ENCODE data around the gene PTGES.

DNA sequence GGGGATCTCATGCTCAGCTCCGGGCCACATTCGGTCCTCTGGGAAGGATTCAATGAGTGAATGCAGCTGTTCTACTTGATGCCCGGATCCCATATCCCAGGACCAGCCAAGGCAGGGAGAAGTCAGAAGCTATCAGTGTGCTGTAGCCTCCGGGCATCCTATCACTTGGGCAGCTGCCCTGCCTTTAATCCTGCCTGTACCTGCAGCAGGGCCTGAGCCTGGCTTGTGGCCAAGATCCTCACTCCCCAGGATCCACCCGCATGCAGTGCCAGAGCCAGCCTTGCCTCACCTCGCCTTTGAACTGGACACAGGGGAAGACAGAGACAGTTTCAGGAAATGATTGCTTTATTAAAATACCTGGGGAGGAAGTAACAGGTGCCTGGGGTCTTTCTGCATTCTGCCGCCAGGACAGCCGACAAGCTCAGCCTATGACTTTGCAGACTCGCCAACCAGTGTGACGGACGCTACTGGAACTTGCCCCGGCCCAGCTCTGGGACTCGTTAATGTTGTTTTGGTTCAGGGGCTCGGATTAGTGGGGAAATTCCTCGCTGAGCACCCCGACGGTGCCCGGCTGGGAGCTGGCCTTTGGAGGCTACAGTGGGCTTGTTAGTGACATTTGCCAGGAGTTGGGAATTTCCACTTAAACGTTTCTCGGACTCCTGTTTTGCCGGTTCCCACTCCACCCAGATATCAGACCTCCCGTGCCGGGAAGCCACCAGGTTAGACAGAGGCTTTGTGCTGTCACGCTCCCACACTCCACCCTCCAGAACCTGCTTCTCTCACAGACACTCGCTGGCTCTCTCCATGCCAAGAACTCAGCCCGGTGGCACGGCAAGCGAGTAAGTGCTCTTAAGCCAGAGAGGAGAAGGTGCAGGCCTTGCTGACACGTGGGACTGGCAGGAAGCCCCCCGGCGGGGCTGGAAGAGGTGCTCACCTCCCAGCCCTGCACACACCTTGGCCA lies 721 bp downstream of the PTGES start:
- TF ChIP-seq POLR2AphosphoS5 (IDR thresholded peaks at IDR 0.05; ENCODE audit: low read depth, low read length) = peak; percentile 45; the same call in 1 of the 2 replicates
- TF ChIP-seq JUND (IDR thresholded peaks at IDR 0.05) = no peak
- TF ChIP-seq CTCF (IDR thresholded peaks at IDR 0.05 in 2 of 3, conservative IDR thresholded peaks at IDR 0.05 in 1 of 3; ENCODE audit: borderline replicate concordance in 1 of 3, insufficient read depth in 1 of 3, low read depth in 2 of 3, low read length in 2 of 3) = 0 out of 6 replicates have a peak, but pooled peaks of 1 of the 3 experiments have one; percentile 10
- no peak for TF ChIP-seq SRF (IDR thresholded peaks at IDR 0.05; ENCODE audit: low read depth)
- no peak for TF ChIP-seq YY1 (IDR thresholded peaks at IDR 0.05; ENCODE audit: extremely low read depth, insufficient replicate concordance, low read depth, low read length)
- peak; percentile 62 for TF ChIP-seq TCF7L2 (IDR thresholded peaks at IDR 0.05; ENCODE audit: borderline replicate concordance, extremely low read depth, insufficient read depth, insufficient read length)
- TF ChIP-seq EZH2phosphoT487 (IDR thresholded peaks at IDR 0.05; ENCODE audit: borderline replicate concordance) = no peak
- 0 out of 2 replicates have a peak, but pooled peaks have one; percentile 30 for TF ChIP-seq SIN3A (IDR thresholded peaks at IDR 0.05; ENCODE audit: low read depth)
- TF ChIP-seq POLR2A (IDR thresholded peaks at IDR 0.05; ENCODE audit: borderline replicate concordance, extremely low read depth, insufficient read depth, insufficient read length) = no peak
- TF ChIP-seq ZNF274 (IDR thresholded peaks at IDR 0.05; ENCODE audit: low read depth, low read length) = no peak
- TF ChIP-seq, protein P1, sequence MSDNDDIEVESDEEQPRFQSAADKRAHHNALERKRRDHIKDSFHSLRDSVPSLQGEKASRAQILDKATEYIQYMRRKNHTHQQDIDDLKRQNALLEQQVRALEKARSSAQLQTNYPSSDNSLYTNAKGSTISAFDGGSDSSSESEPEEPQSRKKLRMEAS (IDR thresholded peaks at IDR 0.05) = peak; percentile 38; the same call in 1 of the 2 replicates

All from HCT116 (cell line).